IMR-90 (cell line): ENCODE results near the gene ASTL. TPM values are rescaled to one million over a fixed set of nuclear protein-coding genes. Genes with fewer than 3 reads are reported as not detected.
A peak's percentile ranks its signal among the peaks of the same experiment; 100 is the strongest.

Source experiments
- ATAC-seq: fragments of 200-7000 bp; cut with Tn5 transposase; 2 replicates; pipeline ENCODE4 v1.9.1; 2020; ENCODE audit warnings: low read depth, mild to moderate bottlenecking, moderate library complexity
- BruUV-seq: library from RNA; stranded (reverse); fragments of 400-500 nt; replicated peaks from 2 replicates; lab custom pipeline; 2021; lab: Mats Ljungman, UMichigan
- CTCF ChIA-PET: fragments of 300-600 bp; formaldehyde crosslinking; extraction: SDS; loops from one replicate; lab custom pipeline; 2021; ENCODE audit warnings: antibody characterized with exemption; lab: Yijun Ruan, JAX
- POLR2A ChIA-PET: fragments of 300-600 bp; sonication (Branson Sonifier 250); formaldehyde crosslinking; loops from one replicate; lab custom pipeline; 2022; ENCODE audit warnings: antibody characterized with exemption; ENCODE audit not compliant: unreplicated experiment; lab: Charles Lee
- DNase-seq: peaks from one replicate; pipeline ENCODE4 v3.0.0; 2013
- H2AFZ ChIP-seq: replicated peaks from 2 replicates; pipeline ENCODE3; 2013; ENCODE audit warnings: low read length, mild to moderate bottlenecking; ENCODE audit not compliant: poor library complexity
- H2AK5ac ChIP-seq: 2 replicates; pipeline ENCODE4 v1.6.1; 2013; ENCODE audit warnings: low read depth, low read length, inconsistent platforms
- H2AK9ac ChIP-seq: replicated peaks from 2 replicates; pipeline ENCODE3; 2013; ENCODE audit warnings: mild to moderate bottlenecking, low read depth, low read length, moderate library complexity; ENCODE audit not compliant: poor library complexity
- H2BK120ac ChIP-seq: 2 replicates; pipeline ENCODE4 v1.6.1; 2013; ENCODE audit warnings: low read depth, low read length, inconsistent platforms
- H2BK15ac ChIP-seq: 3 replicates; pipeline ENCODE4 v1.6.1; 2013; ENCODE audit warnings: low read depth, low read length, inconsistent platforms
- H2BK20ac ChIP-seq: 2 replicates; pipeline ENCODE4 v1.6.1; 2013; ENCODE audit warnings: low read depth, mild to moderate bottlenecking, inconsistent platforms, low read length, moderate library complexity
- H2BK5ac ChIP-seq: 2 replicates; pipeline ENCODE4 v1.6.1; 2013; ENCODE audit warnings: mild to moderate bottlenecking, low read depth, low read length, inconsistent platforms; ENCODE audit not compliant: poor library complexity, severe bottlenecking
- H3K14ac ChIP-seq: replicated peaks from 2 replicates; pipeline ENCODE4 v1.6.1; 2013; ENCODE audit warnings: low read depth, low read length, inconsistent platforms
- H3K18ac ChIP-seq: 2 replicates; pipeline ENCODE4 v1.6.1; 2013; ENCODE audit warnings: low read depth, low read length, control low read depth
- H3K23ac ChIP-seq: 2 replicates; pipeline ENCODE4 v1.6.1; 2013; ENCODE audit warnings: low read depth, low read length, inconsistent platforms
- H3K27ac ChIP-seq: 2 replicates; pipeline ENCODE4 v1.5.1; 2013; ENCODE audit warnings: mild to moderate bottlenecking, control low read depth, low read length; ENCODE audit not compliant: insufficient read depth
- H3K27me3 ChIP-seq: 2 replicates; pipeline ENCODE4 v1.6.1; 2013; ENCODE audit warnings: low read length; ENCODE audit not compliant: control insufficient read depth, insufficient read depth
- H3K36me3 ChIP-seq: 2 replicates; pipeline ENCODE4 v1.6.1; 2013; ENCODE audit warnings: low read length, mixed read lengths; ENCODE audit not compliant: control insufficient read depth, insufficient read depth
- H3K4ac ChIP-seq: 2 replicates; pipeline ENCODE4 v1.6.1; 2013; ENCODE audit warnings: low read depth, low read length, inconsistent platforms
- H3K4me1 ChIP-seq: 2 replicates; pipeline ENCODE4 v1.6.1; 2013; ENCODE audit warnings: low read length, mixed read lengths; ENCODE audit not compliant: control insufficient read depth, insufficient read depth
- H3K4me2 ChIP-seq: 2 replicates; pipeline ENCODE4 v1.6.1; 2013; ENCODE audit warnings: low read depth, mild to moderate bottlenecking, control low read depth, low read length, moderate library complexity
- H3K4me3 ChIP-seq: 2 replicates; pipeline ENCODE4 v1.5.1; 2013; ENCODE audit warnings: low read depth, mild to moderate bottlenecking, control low read depth, low read length, moderate library complexity; ENCODE audit not compliant: insufficient read depth
- H3K56ac ChIP-seq: 2 replicates; pipeline ENCODE4 v1.6.1; 2013; ENCODE audit warnings: low read length, inconsistent platforms; ENCODE audit not compliant: insufficient read depth; ENCODE audit errors: extremely low read depth
- H3K79me1 ChIP-seq, 2 experiments: 2 replicates each; pipeline ENCODE4 v1.6.1; 2013; ENCODE audit warnings: low read length in 2 of 2, inconsistent platforms in 1 of 2, low read depth in 1 of 2
- H3K9ac ChIP-seq: 2 replicates; pipeline ENCODE4 v1.6.1; 2013; ENCODE audit warnings: low read depth, low read length, control low read depth
- H3K9me1 ChIP-seq: 2 replicates; pipeline ENCODE4 v1.6.1; 2013; ENCODE audit warnings: low read length, inconsistent platforms; ENCODE audit not compliant: insufficient read depth
- H3K9me3 ChIP-seq: 2 replicates; pipeline ENCODE4 v1.6.1; 2013; ENCODE audit warnings: low read length; ENCODE audit not compliant: control insufficient read depth, insufficient read depth
- H4K20me1 ChIP-seq: 2 replicates; pipeline ENCODE4 v1.6.1; 2013; ENCODE audit warnings: low read length, inconsistent platforms; ENCODE audit not compliant: insufficient read depth
- H4K5ac ChIP-seq: 2 replicates; pipeline ENCODE4 v1.6.1; 2013; ENCODE audit warnings: mild to moderate bottlenecking, low read depth, low read length, control low read depth
- H4K8ac ChIP-seq, 2 experiments: 2 replicates each; pipeline ENCODE4 v1.6.1; 2013; ENCODE audit warnings: low read depth in 2 of 2, low read length in 2 of 2, control low read depth in 1 of 2, inconsistent platforms in 1 of 2
- H4K91ac ChIP-seq: 2 replicates; pipeline ENCODE4 v1.6.1; 2013; ENCODE audit warnings: low read depth, low read length, inconsistent platforms; ENCODE audit not compliant: insufficient read depth
- MAFK ChIP-seq: IDR thresholded peaks from 2 replicates; pipeline ENCODE4 v1.6.1; 2012; ENCODE audit warnings: low read depth, low read length, improper control_type of control experiment
- RAD21 ChIP-seq: IDR thresholded peaks from 2 replicates; pipeline ENCODE4 v1.6.1; 2012; ENCODE audit warnings: low read length, improper control_type of control experiment
- RCOR1 ChIP-seq: IDR thresholded peaks from 2 replicates; pipeline ENCODE4 v1.6.1; 2012; ENCODE audit warnings: mild to moderate bottlenecking, low read length, improper control_type of control experiment; ENCODE audit not compliant: insufficient replicate concordance
- WGBS, 2 experiments: methylation state at CpG; one replicate each; pipeline versions ENCODE4 v1.1.5 to v1.1.7; 2013; ENCODE audit warnings: missing lambda C conversion rate in 2 of 2; ENCODE audit not compliant: insufficient read length in 1 of 2; ENCODE audit errors: extremely low coverage in 2 of 2; 5-methylcytosine and 5-hydroxymethylcytosine counted together
- dilution Hi-C: fragments of 300-500 bp; cut with HindIII; formaldehyde crosslinking; loops from one replicate; pipeline ENCODE4 v1.14.3; 2018; ENCODE audit warnings: low sequenced_read_pairs; ENCODE audit not compliant: unreplicated experiment
- in situ Hi-C: fragments of 300-500 bp; cut with MboI; formaldehyde crosslinking; loops from 3 replicates; pipeline ENCODE4 v1.14.3; 2019; ENCODE audit warnings: low sequenced_read_pairs, inconsistent platforms, mixed read lengths
- intact Hi-C: fragments of 100-400 bp; cut with micrococcal nuclease; formaldehyde crosslinking; loops from 2 replicates; pipeline ENCODE4 v1.10.0; 2022
- polyA plus RNA-seq, 3 experiments: library from polyadenylated mRNA; depleted of rRNA; stranded (reverse); fragments of >200 nt; gene quantifications; 2 replicates each; pipeline ENCODE4 v1.2.3, GENCODE V29; 2012; ENCODE audit warnings: low replicate concordance in 1 of 3
- total RNA-seq: library from RNA; depleted of rRNA; stranded (reverse); fragments of >200 nt; gene quantifications from 2 replicates; pipeline ENCODE4 v1.2.3, GENCODE V29; 2012

Gene ASTL
- total and polyA plus RNA-seq, 2 of the 4 experiments (the other 2 are of a cell fraction) = not detected

GRCh38 chr2:96081042-96081441 is 57.3 kb downstream of the ASTL start:
- Histone ChIP-seq H3K79me1 (no peaks in the 10 kb centered on the region), H4K91ac (no peak overlapping the region), H2AFZ (no peak overlapping the region), H2BK15ac (no peak overlapping the region), H3K56ac (no peak overlapping the region), H4K8ac (no peak overlapping the region), H3K4ac (no peak overlapping the region), H2AK9ac (no peak overlapping the region), H3K9ac (no peak overlapping the region), H4K5ac (no peak overlapping the region), H3K36me3 (no peaks in the 10 kb centered on the region), H2BK120ac (no peak overlapping the region), H4K20me1 (no peaks in the 10 kb centered on the region), H3K4me3 (no peak overlapping the region), H3K18ac (no peak overlapping the region), H3K4me2 (no peak overlapping the region), H3K23ac (no peak overlapping the region), H3K27me3 (peaks cover 19% of the 10 kb centered on the region), H3K27ac (no peak overlapping the region), H3K9me3 (peaks cover 3% of the 10 kb centered on the region; the same call in 1 of the 2 replicates), H2BK20ac (no peak overlapping the region), H3K14ac (no peak overlapping the region), H3K9me1 (no peaks in the 10 kb centered on the region), H2BK5ac (no peak overlapping the region), H2AK5ac (no peak overlapping the region), H3K4me1 (no peaks in the 10 kb centered on the region)
- POLR2A ChIA-PET = no interaction called here
- no peak for TF ChIP-seq RCOR1
- no peak for TF ChIP-seq RAD21
- TF ChIP-seq MAFK = peak; percentile 80
- intact Hi-C loops = no loop called here
- WGBS, 2 experiments = no CpG with 5 or more reads among the region's 2 CpGs
- dilution Hi-C loops = no loop called here
- in situ Hi-C loops = no loop called here
- ATAC-seq (no peak), DNase-seq (no peak)
- CTCF ChIA-PET = no interaction called here
- no TSS peak for BruUV-seq
